ENCODE measurements around the gene MASP2. TPM values are rescaled to one million over a fixed set of nuclear protein-coding genes. Genes with fewer than 3 reads are reported as not detected.

Gene MASP2
- total RNA-seq, 2 donors from 2014 or later, result not detected

DNA sequence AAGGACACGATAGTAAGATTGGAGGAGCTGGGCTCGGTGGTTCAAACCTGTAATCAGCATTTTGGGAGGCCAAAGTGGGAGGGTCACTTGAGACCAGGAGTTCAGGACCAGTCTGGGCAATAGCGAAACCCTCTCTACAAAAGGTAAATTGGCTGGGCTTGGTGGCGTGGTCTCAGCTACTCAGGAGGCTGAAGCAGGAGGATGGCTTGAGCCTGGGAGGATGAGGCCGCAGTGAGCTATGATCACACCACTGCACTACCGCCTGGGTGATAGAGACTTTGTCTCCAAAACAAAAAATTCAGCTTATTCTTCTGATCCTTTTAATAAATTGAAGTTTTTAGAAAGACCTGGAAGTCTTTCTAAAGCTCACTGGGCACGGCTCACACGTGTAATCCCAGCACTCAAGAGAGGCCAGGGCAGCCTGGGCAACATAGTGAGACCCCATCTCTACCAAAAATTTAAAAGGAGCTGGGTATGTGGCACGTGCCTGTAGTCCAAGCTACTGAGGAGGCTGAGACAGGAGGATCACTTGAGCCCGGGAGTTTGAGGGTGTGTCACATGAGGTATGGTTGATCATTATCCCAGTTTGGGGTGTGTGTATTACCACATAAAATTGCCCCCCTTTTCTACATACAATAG is 15.3 kb downstream of the MASP2 start:
- DNase-seq (ENCODE audit: low spot score), result no peak
- H3K27me3 ChIP-seq (replicated peaks; ENCODE audit: insufficient read depth), result no peaks in the 10 kb centered on the region

GRCh38 chr1:11030865-11031264 is 16.2 kb downstream of the MASP2 start:
- Histone ChIP-seq H3K36me3 (no peaks in the 10 kb centered on the region), H3K27ac (no peak overlapping the region), H3K4me1 (replicated peaks) (no peaks in the 10 kb centered on the region), H3K27me3 (replicated peaks; ENCODE audit: insufficient read depth) (no peaks in the 10 kb centered on the region), H3K9me3 (no peaks in the 10 kb centered on the region), H3K4me3 (no peak overlapping the region)
- 88% methylated on average over 9 of the region's 9 CpGs for WGBS
- TF ChIP-seq POLR2A (IDR thresholded peaks at IDR 0.05) (no peak), POLR2AphosphoS5 (IDR thresholded peaks at IDR 0.05) (no peak)
- TF ChIP-seq, protein P1, sequence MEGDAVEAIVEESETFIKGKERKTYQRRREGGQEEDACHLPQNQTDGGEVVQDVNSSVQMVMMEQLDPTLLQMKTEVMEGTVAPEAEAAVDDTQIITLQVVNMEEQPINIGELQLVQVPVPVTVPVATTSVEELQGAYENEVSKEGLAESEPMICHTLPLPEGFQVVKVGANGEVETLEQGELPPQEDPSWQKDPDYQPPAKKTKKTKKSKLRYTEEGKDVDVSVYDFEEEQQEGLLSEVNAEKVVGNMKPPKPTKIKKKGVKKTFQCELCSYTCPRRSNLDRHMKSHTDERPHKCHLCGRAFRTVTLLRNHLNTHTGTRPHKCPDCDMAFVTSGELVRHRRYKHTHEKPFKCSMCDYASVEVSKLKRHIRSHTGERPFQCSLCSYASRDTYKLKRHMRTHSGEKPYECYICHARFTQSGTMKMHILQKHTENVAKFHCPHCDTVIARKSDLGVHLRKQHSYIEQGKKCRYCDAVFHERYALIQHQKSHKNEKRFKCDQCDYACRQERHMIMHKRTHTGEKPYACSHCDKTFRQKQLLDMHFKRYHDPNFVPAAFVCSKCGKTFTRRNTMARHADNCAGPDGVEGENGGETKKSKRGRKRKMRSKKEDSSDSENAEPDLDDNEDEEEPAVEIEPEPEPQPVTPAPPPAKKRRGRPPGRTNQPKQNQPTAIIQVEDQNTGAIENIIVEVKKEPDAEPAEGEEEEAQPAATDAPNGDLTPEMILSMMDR (IDR thresholded peaks at IDR 0.05), result no peak
- intact Hi-C loops (cut with DNase I), result loop anchor here (10.0 kb wide), 1 partner anchor 214 kb away; no protein-coding TSS in a partner anchor
- DNase-seq (ENCODE audit: low spot score), result no peak

More for the DNA sequence above, 15.3 kb downstream of the MASP2 start:
- H3K9me3 ChIP-seq, result no peaks in the 10 kb centered on the region
- TF ChIP-seq POLR2A (IDR thresholded peaks at IDR 0.05) (no peak), POLR2AphosphoS5 (IDR thresholded peaks at IDR 0.05) (no peak)
- TF ChIP-seq, protein P1 (IDR thresholded peaks at IDR 0.05), result no peak
- no peak overlapping the region for H3K27ac ChIP-seq
- WGBS, result 96% methylated on average over 10 of the region's 10 CpGs
- H3K4me1 ChIP-seq (replicated peaks), result no peaks in the 10 kb centered on the region
- intact Hi-C loops (cut with DNase I), result loop anchor here (10.0 kb wide), 1 partner anchor 213 kb away; no protein-coding TSS in a partner anchor
- no peaks in the 10 kb centered on the region for H3K36me3 ChIP-seq
- no peak overlapping the region for H3K4me3 ChIP-seq

DNA sequence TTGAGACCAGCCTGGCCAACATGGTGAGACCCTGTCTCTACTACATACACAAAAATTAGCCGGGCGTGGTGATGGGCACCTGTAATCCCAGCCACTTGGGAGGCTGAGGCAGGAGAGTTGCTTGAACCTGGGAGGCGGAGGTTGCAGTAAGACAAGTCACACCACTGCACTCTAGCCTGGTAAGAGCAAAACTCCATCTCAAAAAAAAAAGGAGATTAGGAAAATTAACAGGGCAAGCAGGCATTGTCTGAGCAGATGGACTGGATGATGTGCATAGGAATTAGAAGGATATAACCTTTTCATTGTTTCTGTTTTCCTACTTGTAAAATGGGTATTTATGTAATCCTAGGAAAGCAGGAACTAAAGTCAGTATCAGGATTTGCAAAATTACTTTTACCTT is 19.0 kb downstream of the MASP2 start:
- no peaks in the 10 kb centered on the region for H3K9me3 ChIP-seq
- TF ChIP-seq POLR2AphosphoS5 (IDR thresholded peaks at IDR 0.05), result no peak
- TF ChIP-seq, protein P1 (IDR thresholded peaks at IDR 0.05), result no peak
- TF ChIP-seq POLR2A (IDR thresholded peaks at IDR 0.05), result no peak
- DNase-seq (ENCODE audit: low spot score), result no peak
- H3K27ac ChIP-seq, result no peak overlapping the region
- no peak overlapping the region for H3K4me3 ChIP-seq
- no peaks in the 10 kb centered on the region for H3K4me1 ChIP-seq (replicated peaks)
- no peaks in the 10 kb centered on the region for H3K27me3 ChIP-seq (replicated peaks; ENCODE audit: insufficient read depth)
- intact Hi-C loops (cut with DNase I), result no loop called here
- WGBS, result 83% methylated on average over 3 of the region's 3 CpGs
- H3K36me3 ChIP-seq, result no peaks in the 10 kb centered on the region

DNA sequence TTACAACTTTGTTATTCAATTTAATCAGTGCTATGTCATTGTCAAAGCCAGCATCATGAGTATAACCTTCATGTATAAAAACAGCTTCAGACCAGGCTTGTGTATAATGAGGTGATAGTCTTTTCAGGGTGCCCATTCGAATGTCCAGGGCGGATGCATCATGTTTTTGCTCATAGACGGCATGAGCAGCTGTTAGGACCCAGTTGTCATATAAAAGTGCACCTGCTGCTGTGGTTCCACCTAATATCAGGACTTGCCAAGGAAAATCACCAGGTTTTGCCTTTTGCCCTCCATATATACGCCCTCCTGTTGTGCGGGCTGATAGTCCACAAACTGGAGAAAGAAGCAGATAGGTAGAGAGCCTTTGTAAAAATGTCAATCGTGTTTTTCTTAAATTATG is 19.7 kb downstream of the MASP2 start:
- H3K4me3 ChIP-seq, result no peak overlapping the region
- H3K9me3 ChIP-seq, result no peaks in the 10 kb centered on the region
- TF ChIP-seq POLR2AphosphoS5 (IDR thresholded peaks at IDR 0.05), result no peak
- TF ChIP-seq POLR2A (IDR thresholded peaks at IDR 0.05), result no peak
- TF ChIP-seq, protein P1 (IDR thresholded peaks at IDR 0.05), result no peak
- H3K4me1 ChIP-seq (replicated peaks), result no peaks in the 10 kb centered on the region
- intact Hi-C loops (cut with DNase I), result no loop called here
- 72% methylated on average over 6 of the region's 6 CpGs for WGBS
- H3K27ac ChIP-seq, result no peak overlapping the region
- DNase-seq (ENCODE audit: low spot score), result no peak
- no peaks in the 10 kb centered on the region for H3K27me3 ChIP-seq (replicated peaks; ENCODE audit: insufficient read depth)
- peaks cover 1 to 3% of the 10 kb centered on the region in 2 donors for H3K36me3 ChIP-seq

GRCh38 chr1:11026903-11027302 is 20.1 kb downstream of the MASP2 start:
- Histone ChIP-seq H3K27me3 (replicated peaks; ENCODE audit: insufficient read depth) (no peaks in the 10 kb centered on the region), H3K36me3 (peaks cover 5 to 8% of the 10 kb centered on the region in 2 donors), H3K4me1 (replicated peaks) (no peaks in the 10 kb centered on the region), H3K27ac (no peak overlapping the region), H3K9me3 (no peaks in the 10 kb centered on the region), H3K4me3 (no peak overlapping the region)
- 91% methylated on average over 5 of the region's 5 CpGs for WGBS
- DNase-seq (ENCODE audit: low spot score), result no peak
- intact Hi-C loops (cut with DNase I), result no loop called here
- TF ChIP-seq POLR2AphosphoS5 (IDR thresholded peaks at IDR 0.05) (no peak), POLR2A (IDR thresholded peaks at IDR 0.05) (no peak)
- TF ChIP-seq, protein P1 (IDR thresholded peaks at IDR 0.05), result no peak
